Measurements from ENCODE around the gene GPC5.

The GPC5 gene

DNA sequence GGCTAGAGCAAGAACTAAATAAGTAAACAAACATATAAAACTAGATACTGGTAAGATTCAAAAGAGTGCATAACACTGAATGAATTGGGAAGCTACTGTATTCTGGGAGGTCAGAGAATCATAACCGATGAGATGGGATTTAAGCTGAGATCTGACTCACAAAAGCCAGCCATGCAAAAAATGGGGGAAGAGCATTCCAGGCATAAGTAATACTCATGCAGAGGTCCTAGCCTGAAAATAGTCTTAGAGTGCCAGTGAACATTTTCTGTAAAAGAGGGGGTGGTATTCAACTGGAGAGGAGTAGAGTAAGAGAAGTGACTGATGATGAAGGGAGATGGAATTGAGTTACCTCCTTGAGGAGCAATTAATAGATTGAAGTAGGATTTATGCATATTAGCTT, 956.2 kb downstream of the GPC5 start:
- no peaks in the 10 kb centered on the region for H4K20me1 ChIP-seq (ENCODE audit: low read depth, low read length)
- H3F3A ChIP-seq (ENCODE audit: insufficient read depth): no peaks in the 10 kb centered on the region
- H3K27me3 ChIP-seq (ENCODE audit: low read length): no peaks in the 10 kb centered on the region
- H3K4me2 ChIP-seq (ENCODE audit: low read depth, low read length, poor library complexity, severe bottlenecking): no peak overlapping the region
- no peak overlapping the region for H3K4me3 ChIP-seq (ENCODE audit: insufficient read depth, low read length, poor library complexity, severe bottlenecking)
- H3K9me3 ChIP-seq (ENCODE audit: insufficient read depth, low read length): no peaks in the 10 kb centered on the region
- H2AFZ ChIP-seq (ENCODE audit: low read depth, low read length, severe bottlenecking): no peak overlapping the region
- TF ChIP-seq EZH2phosphoT487 (conservative IDR thresholded peaks at IDR 0.05; ENCODE audit: low read length) (no peak), CTCF (IDR thresholded peaks at IDR 0.05; ENCODE audit: insufficient read depth, low read length, poor library complexity, severe bottlenecking) (no peak)
- H3K9ac ChIP-seq (ENCODE audit: low read length): no peak overlapping the region
- H3K9me2 ChIP-seq (replicated peaks; ENCODE audit: insufficient read depth, low read length): no peaks in the 10 kb centered on the region
- no peaks in the 10 kb centered on the region for H3K36me3 ChIP-seq (ENCODE audit: low read length)
- H3K79me2 ChIP-seq (ENCODE audit: insufficient read depth, low read length): no peaks in the 10 kb centered on the region
- no peak overlapping the region for H3K27ac ChIP-seq (ENCODE audit: low read depth, low read length)

DNA sequence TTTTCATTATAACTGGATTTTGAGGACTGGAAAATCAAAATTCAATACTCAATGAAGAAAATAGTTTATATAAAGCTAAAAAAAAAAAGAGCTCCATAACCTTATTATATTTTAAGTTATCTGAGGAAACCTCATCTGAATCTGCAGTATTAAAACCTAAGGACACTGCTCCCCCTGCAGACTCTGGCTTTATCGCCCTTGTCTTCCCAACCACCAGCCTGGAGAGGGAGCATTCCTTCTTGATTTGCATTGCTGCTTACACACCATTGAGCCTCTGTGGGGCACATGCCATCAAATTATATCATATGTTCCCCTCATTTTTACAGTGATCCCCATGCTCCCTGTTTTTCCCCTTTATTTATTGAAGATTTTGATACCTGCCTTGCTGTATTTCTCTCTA, 956.8 kb downstream of the GPC5 start:
- H4K20me1 ChIP-seq (ENCODE audit: low read depth, low read length): no peaks in the 10 kb centered on the region

GRCh38 chr13:92362717-92363116, 964.3 kb downstream of the GPC5 start:
- Histone ChIP-seq H3K79me2 (ENCODE audit: insufficient read depth, low read length) (no peaks in the 10 kb centered on the region), H2AFZ (ENCODE audit: low read depth, low read length, severe bottlenecking) (no peak overlapping the region), H3K4me3 (ENCODE audit: insufficient read depth, low read length, poor library complexity, severe bottlenecking) (no peak overlapping the region), H3F3A (ENCODE audit: insufficient read depth) (no peaks in the 10 kb centered on the region), H3K27me3 (ENCODE audit: low read length) (no peaks in the 10 kb centered on the region), H3K27ac (ENCODE audit: low read depth, low read length) (no peak overlapping the region), H3K36me3 (ENCODE audit: low read length) (no peaks in the 10 kb centered on the region), H3K9ac (ENCODE audit: low read length) (no peak overlapping the region), H3K9me3 (ENCODE audit: insufficient read depth, low read length) (no peaks in the 10 kb centered on the region), H3K9me2 (replicated peaks; ENCODE audit: insufficient read depth, low read length) (no peaks in the 10 kb centered on the region), H3K4me2 (ENCODE audit: low read depth, low read length, poor library complexity, severe bottlenecking) (no peak overlapping the region), H4K20me1 (ENCODE audit: low read depth, low read length) (no peaks in the 10 kb centered on the region)
- no peak for TF ChIP-seq CTCF (IDR thresholded peaks at IDR 0.05; ENCODE audit: insufficient read depth, low read length, poor library complexity, severe bottlenecking)
- no peak for TF ChIP-seq EZH2phosphoT487 (conservative IDR thresholded peaks at IDR 0.05; ENCODE audit: low read length)

More for the DNA sequence above, 956.8 kb downstream of the GPC5 start:
- no peak overlapping the region for H3K27ac ChIP-seq (ENCODE audit: low read depth, low read length)
- H3K4me3 ChIP-seq (ENCODE audit: insufficient read depth, low read length, poor library complexity, severe bottlenecking): no peak overlapping the region
- H3K9me2 ChIP-seq (replicated peaks; ENCODE audit: insufficient read depth, low read length): no peaks in the 10 kb centered on the region
- no peak overlapping the region for H3K4me2 ChIP-seq (ENCODE audit: low read depth, low read length, poor library complexity, severe bottlenecking)
- H2AFZ ChIP-seq (ENCODE audit: low read depth, low read length, severe bottlenecking): no peak overlapping the region
- no peaks in the 10 kb centered on the region for H3K36me3 ChIP-seq (ENCODE audit: low read length)
- TF ChIP-seq CTCF (IDR thresholded peaks at IDR 0.05; ENCODE audit: insufficient read depth, low read length, poor library complexity, severe bottlenecking) (no peak), EZH2phosphoT487 (conservative IDR thresholded peaks at IDR 0.05; ENCODE audit: low read length) (no peak)
- no peaks in the 10 kb centered on the region for H3K9me3 ChIP-seq (ENCODE audit: insufficient read depth, low read length)
- H3K27me3 ChIP-seq (ENCODE audit: low read length): no peaks in the 10 kb centered on the region
- no peaks in the 10 kb centered on the region for H3F3A ChIP-seq (ENCODE audit: insufficient read depth)
- H3K9ac ChIP-seq (ENCODE audit: low read length): no peak overlapping the region
- H3K79me2 ChIP-seq (ENCODE audit: insufficient read depth, low read length): no peaks in the 10 kb centered on the region

Data from SU-DHL-6 (cell line).